Brain microvascular endothelial cell (primary cell): ENCODE data around the gene KPNA1.
"Not testable (repeated sequence)": the region's sequence is repeated elsewhere in the genome, so short reads cannot be mapped to it uniquely, and the experiment has no call there.

Source experiments
- DNase-seq: peaks from one replicate; pipeline ENCODE4 v3.0.0-alpha.2; 2020
- H3K27ac ChIP-seq: fragments of 250-450 bp; sonication (Bioruptor Pico); 2 replicates; pipeline ENCODE4 v1.5.1; 2020; ENCODE audit warnings: mild to moderate bottlenecking, moderate library complexity
- H3K27me3 ChIP-seq: fragments of 250-450 bp; sonication (Bioruptor Pico); replicated peaks from 2 replicates; pipeline ENCODE4 v1.5.1; 2020; ENCODE audit warnings: mild to moderate bottlenecking
- H3K36me3 ChIP-seq: fragments of 250-450 bp; sonication (Bioruptor Pico); replicated peaks from 2 replicates; pipeline ENCODE4 v1.5.1; 2020; ENCODE audit warnings: mild to moderate bottlenecking
- H3K4me3 ChIP-seq: 2 replicates; pipeline ENCODE4 v1.5.1; 2011; ENCODE audit warnings: low read depth, mild to moderate bottlenecking, control low read depth, low read length, moderate library complexity
- CTCF ChIP-seq: IDR thresholded peaks from 2 replicates; pipeline ENCODE4 v1.5.1; 2011; ENCODE audit warnings: low read depth, mild to moderate bottlenecking, moderate library complexity, low read length, control low read depth, inconsistent platforms; ENCODE audit errors: missing control alignments
- in situ Hi-C: cut with HindIII; loops from 2 replicates; pipeline ENCODE4 v1.10.0; 2017; ENCODE audit warnings: low sequenced_read_pairs, low pct_ligation_motif_present

KPNA1 gene

GRCh38 chr3:122515870-122516269 lies 1.1 kb upstream of the KPNA1 start:
- in situ Hi-C loops, result no loop called here

GRCh38 chr3:122515020-122515468 lies 305 bp upstream of the KPNA1 start:
- TF ChIP-seq CTCF, result no peak

More at GRCh38 chr3:122515870-122516269, 1.1 kb upstream of the KPNA1 start:
- TF ChIP-seq CTCF, result no peak
- Histone ChIP-seq H3K27me3 (no peaks in the 10 kb centered on the region), H3K27ac (no peak overlapping the region), H3K4me3 (no peak overlapping the region), H3K36me3 (no peaks in the 10 kb centered on the region)
- DNase-seq, result no peak

GRCh38 chr3:122513386-122514122 lies 1.2 kb downstream of the KPNA1 start:
- Histone ChIP-seq H3K36me3 (no peaks in the 10 kb centered on the region), H3K27ac (peak overlapping the region; percentile 93)
- DNase-seq, result no peak

More at GRCh38 chr3:122515020-122515468, 305 bp upstream of the KPNA1 start:
- Histone ChIP-seq H3K27me3 (no peaks in the 10 kb centered on the region), H3K36me3 (no peaks in the 10 kb centered on the region), H3K4me3 (peak overlapping the region; percentile 77), H3K27ac (peak overlapping the region; percentile 93)
- in situ Hi-C loops, result no loop called here
- DNase-seq, result no peak

GRCh38 chr3:122512284-122512683 lies 2.5 kb downstream of the KPNA1 start:
- in situ Hi-C loops, result no loop called here
- H3K27ac ChIP-seq, result no peak overlapping the region
- DNase-seq, result no peak
- TF ChIP-seq CTCF, result no peak
- no peaks in the 10 kb centered on the region for H3K36me3 ChIP-seq
- no peak overlapping the region for H3K4me3 ChIP-seq
- no peaks in the 10 kb centered on the region for H3K27me3 ChIP-seq

More at GRCh38 chr3:122513386-122514122, 1.2 kb downstream of the KPNA1 start:
- no peaks in the 10 kb centered on the region for H3K27me3 ChIP-seq
- no peak for TF ChIP-seq CTCF
- peak overlapping the region; percentile 77 for H3K4me3 ChIP-seq
- in situ Hi-C loops, result no loop called here

- in situ Hi-C loops, result no loop called here
- Histone ChIP-seq H3K4me3 (no peak overlapping the region), H3K27ac (no peak overlapping the region), H3K36me3 (no peaks in the 10 kb centered on the region), H3K27me3 (no peaks in the 10 kb centered on the region)
- TF ChIP-seq CTCF, result no peak
- peak; percentile 15 for DNase-seq
These were observed 3.7 kb downstream of the KPNA1 start for GRCh38 chr3:122510878-122511535.

GRCh38 chr3:122508944-122509343 lies 5.8 kb downstream of the KPNA1 start:
- DNase-seq, H3K4me3 ChIP-seq, H3K27ac ChIP-seq, H3K36me3 ChIP-seq, H3K27me3 ChIP-seq, in situ Hi-C loops: not testable (repeated sequence)
